HepG2 (cell line): ENCODE results near the gene CDC37L1. TPM values are rescaled to one million over a fixed set of nuclear protein-coding genes. Genes with fewer than 3 reads are reported as not detected.
A peak's percentile ranks its signal among the peaks of the same experiment; 100 is the strongest.

ENCODE experiments used
- CBX5 ChIP-seq: sonication (generic); formaldehyde crosslinking; IDR thresholded peaks from 2 replicates; pipeline ENCODE4 v1.4.0; 2020; ENCODE audit warnings: missing genetic modification reagents, borderline replicate concordance
- DPF2 ChIP-seq: sonication (generic); formaldehyde crosslinking; IDR thresholded peaks from 2 replicates; pipeline ENCODE4 v1.4.0; 2020; ENCODE audit warnings: mild to moderate bottlenecking, low read depth, missing genetic modification reagents, borderline replicate concordance
- ELF3 ChIP-seq: IDR thresholded peaks from 2 replicates; pipeline ENCODE4 v1.6.1; 2016; ENCODE audit warnings: missing genetic modification reagents, missing compliant biosample characterization
- GATAD2A ChIP-seq: IDR thresholded peaks from 2 replicates; pipeline ENCODE4 v1.6.1; 2016
- HDAC2 ChIP-seq: sonication (generic); formaldehyde crosslinking; IDR thresholded peaks from 2 replicates; pipeline ENCODE4 v1.4.0; 2020; ENCODE audit warnings: missing genetic modification reagents
- PHF8 ChIP-seq: sonication (generic); formaldehyde crosslinking; IDR thresholded peaks from 2 replicates; pipeline ENCODE4 v1.5.0; 2020; ENCODE audit warnings: missing genetic modification reagents
- POLR2A ChIP-seq, 2 experiments: IDR thresholded peaks; 2 replicates each; pipeline ENCODE4 v1.6.1; 2011; ENCODE audit warnings: low read depth in 2 of 2, low read length in 2 of 2, mild to moderate bottlenecking in 1 of 2, moderate library complexity in 1 of 2; ENCODE audit not compliant: insufficient read depth in 1 of 2
- SATB2 ChIP-seq: sonication (generic); formaldehyde crosslinking; IDR thresholded peaks from 2 replicates; pipeline ENCODE4 v1.5.0; 2020; ENCODE audit warnings: missing genetic modification reagents
- SMAD9 ChIP-seq: sonication (generic); formaldehyde crosslinking; IDR thresholded peaks from 2 replicates; pipeline ENCODE4 v1.5.1; 2020; ENCODE audit warnings: mild to moderate bottlenecking, missing genetic modification reagents
- ZFP82 ChIP-seq: sonication (generic); formaldehyde crosslinking; IDR thresholded peaks from 2 replicates; pipeline ENCODE4 v1.5.1; 2020; ENCODE audit warnings: mild to moderate bottlenecking, missing genetic modification reagents, borderline replicate concordance
- ZIK1 ChIP-seq: sonication (generic); formaldehyde crosslinking; IDR thresholded peaks from 2 replicates; pipeline ENCODE4 v1.5.0; 2020; ENCODE audit warnings: mild to moderate bottlenecking, low read depth, missing genetic modification reagents, borderline replicate concordance
- ZNF605 ChIP-seq: sonication (generic); formaldehyde crosslinking; IDR thresholded peaks from 2 replicates; pipeline ENCODE4 v1.8.0; 2022; ENCODE audit warnings: mild to moderate bottlenecking, missing genetic modification reagents
- ZNF614 ChIP-seq: IDR thresholded peaks from 2 replicates; pipeline ENCODE4 v1.6.1; 2018; ENCODE audit warnings: missing biosample characterization, missing genetic modification reagents, inconsistent platforms, borderline replicate concordance
- ZSCAN30 ChIP-seq: sonication (generic); formaldehyde crosslinking; IDR thresholded peaks from 2 replicates; pipeline ENCODE4 v1.5.0; 2020; ENCODE audit warnings: mild to moderate bottlenecking, missing genetic modification reagents
- polyA plus RNA-seq, 8 experiments: library from polyadenylated mRNA; depleted of rRNA in 3 of 8; stranded (reverse) in 7 of 8; unstranded in 1 of 8; fragments of >200 nt; fragmentation: Illumina TruSeq in 4 of 8; extraction: Trizol in 4 of 8; gene quantifications; 2 replicates each; pipeline versions ENCODE4 v1.2.1 to v1.2.3, GENCODE V29; 2011 to 2016; ENCODE audit warnings: low read depth in 4 of 8, missing spikeins in 1 of 8, mixed read lengths in 1 of 8; ENCODE audit not compliant: insufficient read depth in 1 of 8
- total RNA-seq, 5 experiments: library from RNA; depleted of rRNA; stranded (reverse); fragments of >200 nt; fragmentation: Illumina TruSeq; extraction: Trizol; gene quantifications; 2 replicates each; pipeline ENCODE4 v1.2.3, GENCODE V29; 2016; ENCODE audit warnings: low read depth in 1 of 5
- TF ChIP-seq, protein P1 (sequence below): sonication (generic); formaldehyde crosslinking; IDR thresholded peaks from 2 replicates; pipeline ENCODE4 v1.5.1; 2020; ENCODE audit warnings: mild to moderate bottlenecking, missing genetic modification reagents, moderate library complexity
- TF ChIP-seq, protein P2 (sequence below): sonication (generic); formaldehyde crosslinking; IDR thresholded peaks from 2 replicates; pipeline ENCODE4 v1.4.0; 2020; ENCODE audit warnings: mild to moderate bottlenecking, missing genetic modification reagents
- TF ChIP-seq, protein P3 (sequence below): sonication (generic); formaldehyde crosslinking; IDR thresholded peaks from 2 replicates; pipeline ENCODE4 v1.4.0; 2020; ENCODE audit warnings: mild to moderate bottlenecking, missing genetic modification reagents

Gene CDC37L1
- total and polyA plus RNA-seq, 2 of the 13 experiments (the other 11 are each of a cell fraction or from before 2014, with no cell fraction given), result 5.5 to 17.0 TPM

DNA sequence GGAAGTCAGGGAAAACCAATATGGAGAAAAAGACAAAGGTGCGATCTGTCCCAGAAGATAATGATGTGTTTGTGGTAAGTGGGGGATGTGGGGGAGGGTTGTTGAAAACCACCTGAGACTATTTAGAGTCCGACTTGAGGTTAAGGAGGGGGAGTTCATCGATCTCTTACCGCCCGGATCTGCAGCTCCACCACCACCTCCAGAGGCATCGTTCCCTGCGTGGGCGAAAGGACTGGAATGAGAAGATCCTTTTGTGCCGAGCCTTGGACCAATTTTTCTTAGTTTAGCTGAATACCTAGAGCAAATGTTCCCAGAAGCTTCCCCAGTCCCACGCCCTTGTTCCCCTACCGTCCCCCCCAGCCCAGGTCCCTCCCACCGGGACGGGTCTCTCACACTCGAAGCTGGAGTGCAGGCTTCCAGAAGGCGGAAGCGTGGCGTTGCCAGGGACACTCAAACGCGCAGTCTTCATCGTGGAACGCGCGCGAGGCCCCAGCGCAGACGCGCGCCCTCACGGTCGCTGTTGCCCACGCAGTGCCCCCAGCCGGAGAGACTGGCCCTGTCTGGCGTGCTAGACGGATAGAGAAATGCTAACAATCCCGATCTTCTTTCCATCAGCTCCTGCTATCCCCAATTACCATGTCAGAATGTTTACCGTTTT, 13.2 kb upstream of the CDC37L1 start, which contains the start of gene SPATA6L (continued):
- TF ChIP-seq POLR2A (IDR thresholded peaks at IDR 0.05; ENCODE audit: insufficient read depth in 1 of 2, low read depth in 2 of 2, low read length in 2 of 2), result peak; percentile 39 to 43; a peak in 1 of 4 replicates
- no peak for TF ChIP-seq ZFP82 (CRISPR knock-in tag)
- no peak for TF ChIP-seq DPF2
- TF ChIP-seq SMAD9 (CRISPR knock-in tag), result no peak
- TF ChIP-seq ELF3 (CRISPR knock-in tag), result peak; percentile 52; the same call in 1 of the 2 replicates
- TF ChIP-seq SATB2 (CRISPR knock-in tag), result 0 out of 2 replicates have a peak, but pooled peaks have one; percentile 30
- no peak for TF ChIP-seq ZIK1
- TF ChIP-seq PHF8 (CRISPR knock-in tag), result peak; percentile 41; the same call in 1 of the 2 replicates
- TF ChIP-seq, protein P1, sequence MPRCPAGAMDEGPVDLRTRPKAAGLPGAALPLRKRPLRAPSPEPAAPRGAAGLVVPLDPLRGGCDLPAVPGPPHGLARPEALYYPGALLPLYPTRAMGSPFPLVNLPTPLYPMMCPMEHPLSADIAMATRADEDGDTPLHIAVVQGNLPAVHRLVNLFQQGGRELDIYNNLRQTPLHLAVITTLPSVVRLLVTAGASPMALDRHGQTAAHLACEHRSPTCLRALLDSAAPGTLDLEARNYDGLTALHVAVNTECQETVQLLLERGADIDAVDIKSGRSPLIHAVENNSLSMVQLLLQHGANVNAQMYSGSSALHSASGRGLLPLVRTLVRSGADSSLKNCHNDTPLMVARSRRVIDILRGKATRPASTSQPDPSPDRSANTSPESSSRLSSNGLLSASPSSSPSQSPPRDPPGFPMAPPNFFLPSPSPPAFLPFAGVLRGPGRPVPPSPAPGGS, result 0 out of 2 replicates have a peak, but pooled peaks have one; percentile 65
- no peak for TF ChIP-seq ZSCAN30 (CRISPR knock-in tag)
- TF ChIP-seq ZNF614, result no peak
- no peak for TF ChIP-seq ZNF605 (CRISPR knock-in tag)
- TF ChIP-seq, protein P2, sequence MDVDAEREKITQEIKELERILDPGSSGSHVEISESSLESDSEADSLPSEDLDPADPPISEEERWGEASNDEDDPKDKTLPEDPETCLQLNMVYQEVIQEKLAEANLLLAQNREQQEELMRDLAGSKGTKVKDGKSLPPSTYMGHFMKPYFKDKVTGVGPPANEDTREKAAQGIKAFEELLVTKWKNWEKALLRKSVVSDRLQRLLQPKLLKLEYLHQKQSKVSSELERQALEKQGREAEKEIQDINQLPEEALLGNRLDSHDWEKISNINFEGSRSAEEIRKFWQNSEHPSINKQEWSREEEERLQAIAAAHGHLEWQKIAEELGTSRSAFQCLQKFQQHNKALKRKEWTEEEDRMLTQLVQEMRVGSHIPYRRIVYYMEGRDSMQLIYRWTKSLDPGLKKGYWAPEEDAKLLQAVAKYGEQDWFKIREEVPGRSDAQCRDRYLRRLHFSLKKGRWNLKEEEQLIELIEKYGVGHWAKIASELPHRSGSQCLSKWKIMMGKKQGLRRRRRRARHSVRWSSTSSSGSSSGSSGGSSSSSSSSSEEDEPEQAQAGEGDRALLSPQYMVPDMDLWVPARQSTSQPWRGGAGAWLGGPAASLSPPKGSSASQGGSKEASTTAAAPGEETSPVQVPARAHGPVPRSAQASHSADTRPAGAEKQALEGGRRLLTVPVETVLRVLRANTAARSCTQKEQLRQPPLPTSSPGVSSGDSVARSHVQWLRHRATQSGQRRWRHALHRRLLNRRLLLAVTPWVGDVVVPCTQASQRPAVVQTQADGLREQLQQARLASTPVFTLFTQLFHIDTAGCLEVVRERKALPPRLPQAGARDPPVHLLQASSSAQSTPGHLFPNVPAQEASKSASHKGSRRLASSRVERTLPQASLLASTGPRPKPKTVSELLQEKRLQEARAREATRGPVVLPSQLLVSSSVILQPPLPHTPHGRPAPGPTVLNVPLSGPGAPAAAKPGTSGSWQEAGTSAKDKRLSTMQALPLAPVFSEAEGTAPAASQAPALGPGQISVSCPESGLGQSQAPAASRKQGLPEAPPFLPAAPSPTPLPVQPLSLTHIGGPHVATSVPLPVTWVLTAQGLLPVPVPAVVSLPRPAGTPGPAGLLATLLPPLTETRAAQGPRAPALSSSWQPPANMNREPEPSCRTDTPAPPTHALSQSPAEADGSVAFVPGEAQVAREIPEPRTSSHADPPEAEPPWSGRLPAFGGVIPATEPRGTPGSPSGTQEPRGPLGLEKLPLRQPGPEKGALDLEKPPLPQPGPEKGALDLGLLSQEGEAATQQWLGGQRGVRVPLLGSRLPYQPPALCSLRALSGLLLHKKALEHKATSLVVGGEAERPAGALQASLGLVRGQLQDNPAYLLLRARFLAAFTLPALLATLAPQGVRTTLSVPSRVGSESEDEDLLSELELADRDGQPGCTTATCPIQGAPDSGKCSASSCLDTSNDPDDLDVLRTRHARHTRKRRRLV (CRISPR knock-in tag), result no peak
- TF ChIP-seq GATAD2A, result peak; percentile 65
- TF ChIP-seq, protein P3, sequence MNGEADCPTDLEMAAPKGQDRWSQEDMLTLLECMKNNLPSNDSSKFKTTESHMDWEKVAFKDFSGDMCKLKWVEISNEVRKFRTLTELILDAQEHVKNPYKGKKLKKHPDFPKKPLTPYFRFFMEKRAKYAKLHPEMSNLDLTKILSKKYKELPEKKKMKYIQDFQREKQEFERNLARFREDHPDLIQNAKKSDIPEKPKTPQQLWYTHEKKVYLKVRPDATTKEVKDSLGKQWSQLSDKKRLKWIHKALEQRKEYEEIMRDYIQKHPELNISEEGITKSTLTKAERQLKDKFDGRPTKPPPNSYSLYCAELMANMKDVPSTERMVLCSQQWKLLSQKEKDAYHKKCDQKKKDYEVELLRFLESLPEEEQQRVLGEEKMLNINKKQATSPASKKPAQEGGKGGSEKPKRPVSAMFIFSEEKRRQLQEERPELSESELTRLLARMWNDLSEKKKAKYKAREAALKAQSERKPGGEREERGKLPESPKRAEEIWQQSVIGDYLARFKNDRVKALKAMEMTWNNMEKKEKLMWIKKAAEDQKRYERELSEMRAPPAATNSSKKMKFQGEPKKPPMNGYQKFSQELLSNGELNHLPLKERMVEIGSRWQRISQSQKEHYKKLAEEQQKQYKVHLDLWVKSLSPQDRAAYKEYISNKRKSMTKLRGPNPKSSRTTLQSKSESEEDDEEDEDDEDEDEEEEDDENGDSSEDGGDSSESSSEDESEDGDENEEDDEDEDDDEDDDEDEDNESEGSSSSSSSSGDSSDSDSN, result peak; percentile 55
- TF ChIP-seq HDAC2 (CRISPR knock-in tag), result peak; percentile 44; the same call in 1 of the 2 replicates
- 0 out of 2 replicates have a peak, but pooled peaks have one; percentile 21 for TF ChIP-seq CBX5 (CRISPR knock-in tag)
